Keratinocyte (primary cell): ENCODE results near the gene ADPRH.

Source experiments
- CTCF ChIP-seq, 3 experiments: IDR thresholded peaks in 1 of 3; conservative IDR thresholded peaks in 1 of 3; optimal IDR thresholded peaks in 1 of 3; 2 replicates in 2 of 3; 3 replicates in 1 of 3; pipeline versions ENCODE3 to v1.5.1; 2011; ENCODE audit warnings: low read length in 3 of 3, mild to moderate bottlenecking in 3 of 3, moderate library complexity in 2 of 3, control low read depth in 1 of 3, inconsistent platforms in 1 of 3; ENCODE audit not compliant: insufficient read depth in 2 of 3; ENCODE audit errors: extremely low read depth in 1 of 3
- EZH2 ChIP-seq: IDR thresholded peaks from one replicate; pipeline ENCODE4 v1.6.1; 2012; ENCODE audit warnings: inconsistent platforms, mild to moderate bottlenecking, low read length, moderate library complexity

- no peak for TF ChIP-seq CTCF (optimal IDR thresholded peaks at IDR 0.05 in 1 of 3, IDR thresholded peaks at IDR 0.05 in 1 of 3, conservative IDR thresholded peaks at IDR 0.05 in 1 of 3; ENCODE audit: extremely low read depth in 1 of 3, insufficient read depth in 2 of 3, low read length in 3 of 3)
- no peak for TF ChIP-seq EZH2
These were observed 21.4 kb upstream of the ADPRH start for GRCh38 chr3:119557877-119558269.
